Measurements from ENCODE around the gene NEIL1. TPM values are rescaled to one million over a fixed set of nuclear protein-coding genes. Genes with fewer than 3 reads are reported as not detected.
"Not testable (repeated sequence)": the region's sequence is repeated elsewhere in the genome, so short reads cannot be mapped to it uniquely, and the experiment has no call there.

Gene NEIL1
- total RNA-seq, 1 donor from 2014 or later, result 3.7 TPM

DNA sequence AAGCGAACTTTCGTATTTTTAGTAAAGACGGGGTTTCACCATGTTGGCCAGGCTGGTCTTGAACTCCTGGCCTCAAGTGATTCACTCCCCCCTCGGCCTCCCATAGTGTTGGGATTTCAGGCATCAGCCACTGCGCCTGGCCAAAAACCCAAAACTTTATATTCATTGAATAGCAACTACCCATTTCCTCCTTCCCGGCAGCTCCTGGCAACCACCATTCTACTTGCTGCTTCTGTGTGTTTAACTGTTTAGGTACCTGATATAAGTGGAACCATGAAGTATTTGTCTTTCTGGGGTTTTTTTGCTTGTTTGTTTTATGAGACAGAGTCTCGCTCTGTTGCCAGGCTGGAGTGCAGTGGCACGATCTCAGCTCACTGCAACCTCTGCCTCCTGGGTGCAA, 2.9 kb upstream of the NEIL1 start:
- H3K4me1 Mint-ChIP-seq; H3K27ac Mint-ChIP-seq; H3K9me3 Mint-ChIP-seq; DNase-seq; intact Hi-C loops (cut with micrococcal nuclease); H3K36me3 Mint-ChIP-seq (ENCODE audit: low read depth); H3K4me3 Mint-ChIP-seq: not testable (repeated sequence)
- H3K27me3 Mint-ChIP-seq, result peaks cover 21% of the 10 kb centered on the region

DNA sequence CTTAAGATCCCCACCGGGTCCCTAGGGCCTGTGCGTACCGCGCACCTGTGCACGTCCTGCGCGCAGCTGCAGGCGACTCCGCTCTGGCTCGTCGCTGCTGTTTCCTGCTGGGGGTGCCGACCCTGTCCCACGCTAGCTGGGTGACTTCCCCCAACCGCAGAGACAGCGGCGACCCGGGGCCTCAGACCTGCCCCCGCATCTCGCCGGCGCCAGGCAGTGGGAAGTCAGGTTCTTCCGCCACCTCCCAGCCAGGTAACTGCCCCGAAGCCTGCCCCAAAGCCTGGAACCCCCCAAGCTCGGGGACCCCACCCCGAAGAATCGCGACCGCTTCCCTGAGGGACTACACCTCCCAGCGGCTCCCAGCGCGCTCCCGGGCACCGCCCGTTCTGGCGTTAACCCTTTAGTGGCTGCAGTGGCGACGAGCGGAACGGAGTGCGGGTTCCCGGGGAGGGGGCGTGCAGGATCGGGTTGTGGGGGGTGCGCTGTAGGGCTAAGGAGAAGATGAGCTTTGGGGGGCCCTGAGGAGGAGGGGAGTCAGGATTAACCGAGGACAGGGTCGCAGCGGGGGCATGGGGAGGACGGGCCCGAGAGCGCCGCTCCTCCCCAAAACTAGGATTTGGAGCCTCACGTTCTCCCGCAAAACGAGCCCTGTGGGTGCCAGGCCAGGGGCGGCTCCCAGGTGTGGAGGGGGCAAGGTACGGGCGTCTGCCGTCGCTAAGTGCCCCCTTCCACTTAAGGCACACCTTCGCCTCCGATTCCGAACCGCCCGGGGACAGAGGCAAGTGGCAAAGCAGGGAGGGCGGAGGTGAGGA, 589 bp downstream of the NEIL1 start:
- Mint-ChIP-seq H3K9me3 (peaks cover 8% of the 10 kb centered on the region), H3K4me3 (peak overlapping the region; percentile 72), H3K36me3 (ENCODE audit: low read depth) (peaks cover 24% of the 10 kb centered on the region), H3K27ac (peak overlapping the region; percentile 69), H3K4me1 (peaks cover 23% of the 10 kb centered on the region), H3K27me3 (peaks cover 21% of the 10 kb centered on the region)
- intact Hi-C loops (cut with micrococcal nuclease), result no loop called here
- DNase-seq, result peak; percentile 81

DNA sequence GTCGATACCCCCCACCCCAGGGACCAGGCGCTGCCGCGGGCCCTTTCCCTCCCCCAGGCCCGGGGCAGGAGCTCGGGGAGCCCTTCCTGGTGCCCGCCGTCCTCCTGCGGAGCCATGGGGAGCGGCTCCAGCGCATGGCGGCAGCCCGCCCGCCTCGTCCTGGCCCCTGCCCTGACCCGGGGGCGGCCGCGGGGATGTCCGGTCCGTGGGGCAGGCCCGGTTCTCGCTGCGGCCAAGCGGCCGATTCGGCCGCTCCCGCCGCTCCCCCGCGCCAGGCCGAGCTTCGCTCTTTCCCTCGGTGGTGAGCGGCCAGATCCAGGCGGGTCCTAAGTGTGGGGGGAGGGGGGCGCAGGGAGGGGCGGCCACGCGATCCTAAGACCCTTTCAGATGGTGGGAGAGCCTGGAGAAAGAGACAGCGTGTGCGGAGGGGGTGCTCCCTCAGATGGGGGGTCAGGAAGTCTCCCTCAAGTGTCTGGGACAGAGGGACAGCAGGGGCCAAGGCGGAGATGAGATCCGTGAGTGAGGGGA, 1.3 kb downstream of the NEIL1 start:
- Mint-ChIP-seq H3K9me3 (peaks cover 8% of the 10 kb centered on the region), H3K4me1 (peaks cover 23% of the 10 kb centered on the region), H3K27ac (no peak overlapping the region), H3K36me3 (ENCODE audit: low read depth) (peaks cover 28% of the 10 kb centered on the region), H3K4me3 (no peak overlapping the region), H3K27me3 (peaks cover 21% of the 10 kb centered on the region)
- no peak for DNase-seq
- intact Hi-C loops (cut with micrococcal nuclease), result no loop called here

DNA sequence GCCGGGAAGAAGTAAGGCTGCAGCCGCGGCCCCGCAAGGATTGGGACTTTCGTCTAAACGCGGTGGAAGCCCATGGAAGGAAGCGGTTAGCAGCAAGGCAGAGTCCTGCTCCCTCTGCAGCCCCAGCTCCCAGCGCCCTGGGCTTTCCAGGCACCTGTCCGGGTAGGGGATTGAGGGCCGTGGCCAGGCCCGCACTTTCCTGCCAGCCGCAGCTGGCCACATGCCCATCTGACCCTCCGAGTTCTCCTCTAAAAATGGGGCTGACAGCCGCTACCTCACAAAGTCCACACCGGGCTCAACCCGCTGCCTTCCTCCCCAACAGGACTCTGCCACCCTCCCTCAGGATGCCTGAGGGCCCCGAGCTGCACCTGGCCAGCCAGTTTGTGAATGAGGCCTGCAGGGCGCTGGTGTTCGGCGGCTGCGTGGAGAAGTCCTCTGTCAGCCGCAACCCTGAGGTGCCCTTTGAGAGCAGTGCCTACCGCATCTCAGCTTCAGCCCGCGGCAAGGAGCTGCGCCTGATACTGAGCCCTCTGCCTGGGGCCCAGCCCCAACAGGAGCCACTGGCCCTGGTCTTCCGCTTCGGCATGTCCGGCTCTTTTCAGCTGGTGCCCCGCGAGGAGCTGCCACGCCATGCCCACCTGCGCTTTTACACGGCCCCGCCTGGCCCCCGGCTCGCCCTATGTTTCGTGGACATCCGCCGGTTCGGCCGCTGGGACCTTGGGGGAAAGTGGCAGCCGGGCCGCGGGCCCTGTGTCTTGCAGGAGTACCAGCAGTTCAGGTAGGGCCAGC, 1.9 kb downstream of the NEIL1 start:
- Mint-ChIP-seq H3K4me1 (peaks cover 23% of the 10 kb centered on the region), H3K4me3 (peak overlapping the region; percentile 35), H3K36me3 (ENCODE audit: low read depth) (peaks cover 30% of the 10 kb centered on the region), H3K27me3 (peaks cover 21% of the 10 kb centered on the region), H3K9me3 (peaks cover 8% of the 10 kb centered on the region), H3K27ac (no peak overlapping the region)
- intact Hi-C loops (cut with micrococcal nuclease), result no loop called here
- no peak for DNase-seq

DNA sequence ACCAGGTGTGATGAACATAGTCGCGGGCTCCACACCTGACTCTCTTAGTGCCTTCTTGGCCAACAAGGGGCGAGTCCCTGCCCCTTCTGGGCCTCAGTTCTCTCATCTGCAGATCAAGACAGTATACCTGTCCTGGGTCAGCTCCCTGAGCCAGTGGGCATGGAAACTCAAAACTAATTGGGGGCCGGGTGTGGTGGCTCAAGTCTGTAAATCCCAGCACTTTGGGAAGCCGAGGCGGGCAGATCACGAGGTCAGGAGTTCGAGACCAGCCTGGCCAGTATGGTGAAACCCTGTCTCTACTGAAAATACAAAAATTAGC, 2.5 kb downstream of the NEIL1 start:
- Mint-ChIP-seq H3K27me3 (peaks cover 21% of the 10 kb centered on the region), H3K36me3 (ENCODE audit: low read depth) (peaks cover 28% of the 10 kb centered on the region), H3K27ac (peak overlapping the region; percentile 87), H3K4me1 (peaks cover 23% of the 10 kb centered on the region), H3K4me3 (peak overlapping the region; percentile 11)
- intact Hi-C loops (cut with micrococcal nuclease); H3K9me3 Mint-ChIP-seq; DNase-seq: not testable (repeated sequence)

DNA sequence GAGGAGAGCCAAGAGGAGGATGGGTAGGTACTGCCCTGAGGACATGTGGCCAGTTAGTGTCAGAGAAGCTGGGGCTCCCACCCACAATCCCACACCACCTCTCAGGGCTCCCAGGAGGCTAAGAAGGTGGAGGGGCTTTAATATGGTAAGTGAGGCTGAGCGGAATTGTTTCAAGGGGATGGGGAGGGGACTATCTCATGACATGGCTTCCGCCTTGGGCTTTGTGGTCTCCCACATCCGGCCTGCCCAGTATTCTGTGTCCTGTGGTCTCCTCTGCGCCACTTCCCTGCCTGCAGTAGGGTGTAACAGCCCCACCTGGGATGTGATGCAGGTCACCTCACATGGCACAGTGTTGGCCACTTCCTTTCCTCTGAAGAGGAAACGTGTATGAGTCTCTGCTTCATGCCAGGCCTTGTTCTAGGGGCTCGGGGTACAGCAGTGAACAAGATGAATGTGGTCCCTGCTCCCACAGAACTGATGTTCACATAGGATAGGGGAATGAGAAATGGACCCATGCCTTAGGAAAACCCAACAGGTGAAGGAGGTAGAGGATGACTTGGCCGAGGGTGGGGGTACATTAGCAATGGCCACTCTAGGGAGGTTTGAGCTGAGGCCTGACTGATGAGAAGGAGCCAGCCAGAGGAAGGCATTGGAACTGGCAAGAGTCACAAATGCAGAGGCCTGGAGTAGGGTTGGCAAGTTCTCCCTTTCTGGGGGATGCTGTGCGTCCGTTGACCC, 3.2 kb downstream of the NEIL1 start:
- peak; percentile 94 for DNase-seq
- H3K4me1 Mint-ChIP-seq, result peaks cover 23% of the 10 kb centered on the region
- peak overlapping the region; percentile 11 for H3K4me3 Mint-ChIP-seq
- peaks cover 28% of the 10 kb centered on the region for H3K36me3 Mint-ChIP-seq (ENCODE audit: low read depth)
- H3K27me3 Mint-ChIP-seq, result peaks cover 21% of the 10 kb centered on the region
- intact Hi-C loops (cut with micrococcal nuclease), result no loop called here
- peaks cover 8% of the 10 kb centered on the region for H3K9me3 Mint-ChIP-seq
- peak overlapping the region; percentile 87 for H3K27ac Mint-ChIP-seq

DNA sequence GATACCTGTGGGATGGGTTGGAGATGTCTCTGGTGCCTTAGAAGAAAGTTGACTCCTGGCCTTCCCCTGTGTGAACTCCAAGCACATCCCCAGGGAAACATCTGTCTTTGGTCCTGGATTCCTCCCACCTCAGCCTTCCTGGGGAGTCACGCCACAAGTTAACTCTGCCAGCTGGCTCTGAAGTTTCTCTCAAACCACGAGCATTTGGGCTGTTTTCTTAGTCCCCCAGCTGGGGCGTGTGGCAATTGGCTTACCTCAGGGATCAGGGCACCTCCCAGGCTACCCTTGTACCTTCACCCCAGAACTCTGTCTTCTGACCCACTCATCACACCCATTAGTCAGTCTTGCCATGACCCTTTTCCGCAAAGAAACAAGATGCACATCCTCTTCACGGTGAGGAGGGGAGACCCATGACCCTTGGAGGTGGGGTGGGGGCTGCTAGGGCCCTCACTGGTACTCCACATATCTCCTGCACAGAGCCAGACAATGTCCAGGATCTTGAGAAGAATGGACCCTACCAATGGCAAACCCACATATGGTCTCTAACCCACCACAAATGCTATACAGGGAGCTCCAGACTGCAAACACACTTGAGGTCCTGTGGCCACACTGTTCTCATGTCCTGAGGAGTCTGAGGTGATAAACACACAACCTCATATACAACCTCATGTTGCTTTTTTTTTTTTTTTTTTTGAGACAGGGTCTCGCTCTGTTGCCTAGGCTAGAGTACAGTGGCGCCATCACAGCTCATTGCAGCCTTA, 3.9 kb downstream of the NEIL1 start:
- DNase-seq, result no peak
- Mint-ChIP-seq H3K4me3 (no peak overlapping the region), H3K4me1 (peaks cover 23% of the 10 kb centered on the region), H3K27ac (peak overlapping the region; percentile 87), H3K9me3 (peaks cover 8% of the 10 kb centered on the region), H3K27me3 (peaks cover 14% of the 10 kb centered on the region), H3K36me3 (ENCODE audit: low read depth) (peaks cover 28% of the 10 kb centered on the region)
- intact Hi-C loops (cut with micrococcal nuclease), result no loop called here

DNA sequence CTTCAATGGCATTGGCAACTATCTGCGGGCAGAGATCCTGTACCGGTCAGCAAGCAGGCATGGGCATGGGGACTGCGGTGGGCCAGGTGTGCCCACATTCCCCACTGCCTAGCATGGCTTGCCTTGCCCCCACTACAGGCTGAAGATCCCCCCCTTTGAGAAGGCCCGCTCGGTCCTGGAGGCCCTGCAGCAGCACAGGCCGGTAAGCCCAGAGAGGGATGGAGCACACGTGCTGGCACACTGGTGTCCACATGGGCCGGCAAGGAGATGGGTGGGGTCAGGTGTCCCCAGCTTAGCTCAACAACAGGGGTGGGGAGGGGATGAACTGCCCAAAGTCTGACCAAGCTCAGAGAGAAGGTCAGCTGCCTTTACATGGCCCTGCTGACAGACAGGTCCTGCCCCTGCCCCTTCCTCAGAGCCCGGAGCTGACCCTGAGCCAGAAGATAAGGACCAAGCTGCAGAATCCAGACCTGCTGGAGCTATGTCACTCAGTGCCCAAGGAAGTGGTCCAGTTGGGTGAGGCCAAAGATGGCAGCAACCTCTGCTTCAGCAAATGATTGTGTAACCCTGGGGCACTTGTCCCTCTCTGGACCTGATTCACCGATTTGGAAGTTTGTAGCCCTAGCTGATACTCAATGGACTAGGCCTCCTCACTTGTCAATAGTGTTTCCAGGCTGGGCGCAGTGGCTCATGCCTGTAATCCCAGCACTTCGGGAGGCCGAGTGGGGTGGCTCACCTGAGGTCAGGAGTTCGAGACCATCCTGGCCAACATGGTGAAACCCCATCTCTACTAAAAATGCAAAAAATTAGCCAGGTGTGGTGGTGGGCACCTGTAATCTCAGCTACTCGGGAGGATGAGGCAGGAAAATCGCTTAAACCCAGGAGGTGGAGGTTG, 5.6 kb downstream of the NEIL1 start:
- Mint-ChIP-seq H3K4me3 (no peak overlapping the region), H3K27ac (no peak overlapping the region), H3K27me3 (peaks cover 1% of the 10 kb centered on the region), H3K36me3 (ENCODE audit: low read depth) (peaks cover 30% of the 10 kb centered on the region), H3K4me1 (peaks cover 16% of the 10 kb centered on the region), H3K9me3 (peaks cover 8% of the 10 kb centered on the region)
- DNase-seq, result no peak
- intact Hi-C loops (cut with micrococcal nuclease), result no loop called here

DNA sequence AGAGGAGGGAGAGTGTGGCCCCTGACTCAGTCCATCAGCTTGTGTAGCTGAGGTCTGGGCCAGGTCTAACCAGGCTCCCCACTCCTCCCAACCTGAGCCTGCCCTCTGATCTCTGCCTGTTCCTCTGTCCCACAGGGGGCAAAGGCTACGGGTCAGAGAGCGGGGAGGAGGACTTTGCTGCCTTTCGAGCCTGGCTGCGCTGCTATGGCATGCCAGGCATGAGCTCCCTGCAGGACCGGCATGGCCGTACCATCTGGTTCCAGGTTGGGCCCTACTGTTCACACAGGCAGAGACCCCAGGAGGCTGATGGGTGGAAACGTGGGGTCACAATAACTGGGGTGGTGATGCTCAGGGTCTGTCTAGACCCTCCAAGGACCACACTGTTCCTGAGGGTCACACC, 6.8 kb downstream of the NEIL1 start:
- Mint-ChIP-seq H3K36me3 (ENCODE audit: low read depth) (peaks cover 33% of the 10 kb centered on the region), H3K27me3 (no peaks in the 10 kb centered on the region), H3K4me1 (peaks cover 15% of the 10 kb centered on the region), H3K4me3 (no peak overlapping the region), H3K27ac (no peak overlapping the region), H3K9me3 (peaks cover 8% of the 10 kb centered on the region)
- DNase-seq, result no peak
- intact Hi-C loops (cut with micrococcal nuclease), result no loop called here

DNA sequence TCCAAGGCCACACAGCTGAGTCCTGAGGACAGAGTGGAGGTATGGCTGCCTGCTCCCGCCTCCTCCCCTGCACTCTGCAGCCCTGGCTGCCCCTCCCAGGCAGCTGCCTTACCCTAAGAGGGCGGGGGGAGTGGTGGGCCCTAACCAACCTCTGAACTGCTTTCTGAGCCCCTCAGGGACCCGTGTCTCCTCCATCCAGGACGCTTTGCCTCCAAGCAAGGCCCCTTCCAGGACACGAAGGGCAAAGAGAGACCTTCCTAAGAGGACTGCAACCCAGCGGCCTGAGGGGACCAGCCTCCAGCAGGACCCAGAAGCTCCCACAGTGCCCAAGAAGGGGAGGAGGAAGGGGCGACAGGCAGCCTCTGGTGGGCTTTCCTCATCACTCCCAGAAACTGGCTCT, 7.6 kb downstream of the NEIL1 start:
- Mint-ChIP-seq H3K36me3 (ENCODE audit: low read depth) (peaks cover 34% of the 10 kb centered on the region), H3K4me3 (no peak overlapping the region), H3K27ac (no peak overlapping the region), H3K27me3 (no peaks in the 10 kb centered on the region), H3K9me3 (peaks cover 8% of the 10 kb centered on the region), H3K4me1 (peaks cover 15% of the 10 kb centered on the region)
- intact Hi-C loops (cut with micrococcal nuclease), result no loop called here
- no peak for DNase-seq

DNA sequence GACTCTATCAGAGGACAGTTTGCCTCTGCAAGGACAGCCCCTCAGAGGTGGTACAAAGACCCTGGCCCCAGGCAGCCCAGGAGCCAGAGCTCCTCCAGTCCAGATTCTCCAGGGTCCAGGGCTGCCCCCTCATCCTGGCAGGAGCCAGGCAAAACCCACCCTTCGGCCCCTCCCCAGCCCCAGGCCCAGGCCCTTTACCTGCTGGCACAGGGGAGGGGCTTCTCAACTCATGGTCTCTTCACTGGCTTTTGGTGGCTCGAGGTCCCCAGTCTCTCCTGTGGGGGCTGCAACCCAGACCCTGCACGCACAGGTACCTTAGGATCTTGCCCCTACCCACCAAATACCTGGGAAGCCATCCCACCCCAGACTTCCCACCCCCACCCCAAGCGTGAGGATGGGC, 8.5 kb downstream of the NEIL1 start:
- intact Hi-C loops (cut with micrococcal nuclease), result no loop called here
- no peak for DNase-seq
- H3K27ac Mint-ChIP-seq, result no peak overlapping the region
- H3K36me3 Mint-ChIP-seq (ENCODE audit: low read depth), result peaks cover 28% of the 10 kb centered on the region
- H3K9me3 Mint-ChIP-seq, result peaks cover under 1% of the 10 kb centered on the region
- H3K4me3 Mint-ChIP-seq, result no peak overlapping the region
- no peaks in the 10 kb centered on the region for H3K27me3 Mint-ChIP-seq
- H3K4me1 Mint-ChIP-seq, result peaks cover 6% of the 10 kb centered on the region

DNA sequence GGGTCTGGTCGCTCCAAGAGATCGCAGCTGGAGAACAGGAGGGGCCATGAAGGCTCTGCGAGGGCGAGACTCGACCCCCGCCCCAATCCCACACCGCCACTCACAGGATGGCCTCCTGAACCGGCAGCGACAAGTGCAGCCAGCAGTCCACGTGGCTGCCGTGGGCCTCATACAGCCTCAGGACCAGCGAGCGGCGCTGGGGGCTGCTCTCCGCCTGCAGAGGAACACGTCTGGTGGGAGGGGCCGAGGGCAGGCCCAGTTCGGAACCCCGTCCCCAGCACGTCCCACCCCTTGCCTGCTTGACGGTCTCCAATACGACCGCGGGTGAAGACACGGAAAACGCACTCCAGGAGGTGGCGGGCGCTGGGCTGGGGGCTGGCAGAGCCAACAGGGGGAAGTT, 9.2 kb downstream of the NEIL1 start:
- no peak for DNase-seq
- Mint-ChIP-seq H3K27ac (no peak overlapping the region), H3K4me3 (no peak overlapping the region), H3K9me3 (no peaks in the 10 kb centered on the region), H3K4me1 (no peaks in the 10 kb centered on the region), H3K27me3 (no peaks in the 10 kb centered on the region), H3K36me3 (ENCODE audit: low read depth) (peaks cover 22% of the 10 kb centered on the region)
- intact Hi-C loops (cut with micrococcal nuclease), result no loop called here

Data from activated CD4-positive, alpha-beta T cell treated with anti-CD3 and anti-CD28 coated beads, Interleukin-2, amount 10 ng/mL, durations not matched to agents 24 days and 14 days (primary cell).